Esophagus muscularis mucosa (tissue), 3 donors: ENCODE data around the gene NR1H2.

Experiments used
- EP300 ChIP-seq: sonication (generic); formaldehyde crosslinking; IDR thresholded peaks from one replicate; pipeline ENCODE4 v1.6.1; 2017; ENCODE audit warnings: antibody characterized with exemption
- TF ChIP-seq, protein P1 (sequence below), 3 experiments: fragments of 200-600 bp in 2 of 3; fragments of 450-650 bp in 1 of 3; sonication (generic) in 2 of 3; IDR thresholded peaks; one replicate each; pipeline ENCODE4 v1.5.1; 2017 to 2019; ENCODE audit warnings: antibody characterized with exemption in 3 of 3, mild to moderate bottlenecking in 2 of 3, moderate library complexity in 1 of 3

DNA sequence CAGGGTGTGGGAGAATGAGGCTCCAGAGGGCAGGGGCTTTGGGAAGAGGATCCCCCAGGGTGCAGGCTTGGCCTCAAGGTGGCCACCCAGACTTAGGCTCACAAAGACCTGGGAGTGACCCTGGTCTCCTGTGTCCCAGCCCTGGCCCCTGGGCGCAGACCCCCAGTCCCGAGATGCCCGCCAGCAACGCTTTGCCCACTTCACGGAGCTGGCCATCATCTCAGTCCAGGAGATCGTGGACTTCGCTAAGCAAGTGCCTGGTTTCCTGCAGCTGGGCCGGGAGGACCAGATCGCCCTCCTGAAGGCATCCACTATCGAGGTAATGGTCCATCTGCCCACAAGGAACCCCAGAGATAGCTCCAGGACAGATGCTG, 2.6 kb downstream of the NR1H2 start:
- no peak for TF ChIP-seq EP300
- TF ChIP-seq, protein P1, sequence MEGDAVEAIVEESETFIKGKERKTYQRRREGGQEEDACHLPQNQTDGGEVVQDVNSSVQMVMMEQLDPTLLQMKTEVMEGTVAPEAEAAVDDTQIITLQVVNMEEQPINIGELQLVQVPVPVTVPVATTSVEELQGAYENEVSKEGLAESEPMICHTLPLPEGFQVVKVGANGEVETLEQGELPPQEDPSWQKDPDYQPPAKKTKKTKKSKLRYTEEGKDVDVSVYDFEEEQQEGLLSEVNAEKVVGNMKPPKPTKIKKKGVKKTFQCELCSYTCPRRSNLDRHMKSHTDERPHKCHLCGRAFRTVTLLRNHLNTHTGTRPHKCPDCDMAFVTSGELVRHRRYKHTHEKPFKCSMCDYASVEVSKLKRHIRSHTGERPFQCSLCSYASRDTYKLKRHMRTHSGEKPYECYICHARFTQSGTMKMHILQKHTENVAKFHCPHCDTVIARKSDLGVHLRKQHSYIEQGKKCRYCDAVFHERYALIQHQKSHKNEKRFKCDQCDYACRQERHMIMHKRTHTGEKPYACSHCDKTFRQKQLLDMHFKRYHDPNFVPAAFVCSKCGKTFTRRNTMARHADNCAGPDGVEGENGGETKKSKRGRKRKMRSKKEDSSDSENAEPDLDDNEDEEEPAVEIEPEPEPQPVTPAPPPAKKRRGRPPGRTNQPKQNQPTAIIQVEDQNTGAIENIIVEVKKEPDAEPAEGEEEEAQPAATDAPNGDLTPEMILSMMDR (IDR thresholded peaks at IDR 0.05) = no peak
